HEK293 (cell line): ENCODE data around the gene TENT4B.

Experiments used
- CTCF ChIA-PET: fragments of 350-600 bp; formaldehyde crosslinking; extraction: SDS; loops from one replicate; lab custom pipeline; 2021; ENCODE audit warnings: antibody characterized with exemption; lab: Yijun Ruan, JAX
- POLR2A ChIA-PET: fragments of 300-600 bp; formaldehyde crosslinking; extraction: SDS; loops from one replicate; lab custom pipeline; 2020; ENCODE audit warnings: antibody characterized with exemption, inconsistent platforms; lab: Yijun Ruan, JAX
- H3K27ac ChIP-seq: fragments of 200-500 bp; sonication (Bioruptor generic); 2 replicates; pipeline ENCODE4 v1.5.1; 2014; ENCODE audit warnings: low read depth, low read length, control low read depth, inconsistent platforms; ENCODE audit errors: extremely low read depth
- H3K36me3 ChIP-seq, 2 experiments: fragments of 200-500 bp in 1 of 2; sonication (Bioruptor generic) in 1 of 2; 1 replicate in 1 of 2; 2 replicates in 1 of 2; pipeline ENCODE4 v1.5.1; 2014 to 2017; ENCODE audit warnings: inconsistent platforms in 2 of 2, low read length in 2 of 2; ENCODE audit not compliant: control insufficient read depth in 2 of 2, insufficient read depth in 1 of 2
- H3K4me1 ChIP-seq: fragments of 200-500 bp; sonication (Bioruptor generic); 2 replicates; pipeline ENCODE4 v1.5.1; 2014; ENCODE audit warnings: mild to moderate bottlenecking, low read length, inconsistent platforms; ENCODE audit not compliant: control insufficient read depth, insufficient read depth
- H3K4me3 ChIP-seq: 2 replicates; pipeline ENCODE4 v1.5.1; 2011; ENCODE audit warnings: low read depth, mild to moderate bottlenecking, control low read depth, low read length, moderate library complexity
- H3K9me3 ChIP-seq: fragments of 200-500 bp; sonication (Bioruptor generic); 2 replicates; pipeline ENCODE4 v1.5.1; 2014; ENCODE audit warnings: low read depth, low read length, inconsistent platforms; ENCODE audit not compliant: control insufficient read depth, insufficient read depth
- GLIS2 ChIP-seq: fragments of 450-650 bp; formaldehyde crosslinking; IDR thresholded peaks from 2 replicates; pipeline ENCODE4 v1.5.1; 2016; ENCODE audit warnings: missing biosample characterization, missing genetic modification characterization
- HOXC10 ChIP-seq: sonication (generic); formaldehyde crosslinking; IDR thresholded peaks from 2 replicates; pipeline ENCODE4 v1.8.1; 2023; ENCODE audit warnings: mild to moderate bottlenecking, missing genetic modification reagents
- IKZF3 ChIP-seq: fragments of 450-650 bp; IDR thresholded peaks from 2 replicates; pipeline ENCODE4 v1.5.0; 2018; ENCODE audit warnings: missing biosample characterization, mild to moderate bottlenecking, missing genetic modification characterization, moderate library complexity
- MYNN ChIP-seq: fragments of 450-650 bp; formaldehyde crosslinking; IDR thresholded peaks from 2 replicates; pipeline ENCODE4 v1.5.1; 2016; ENCODE audit warnings: missing biosample characterization, missing genetic modification characterization, borderline replicate concordance
- REST ChIP-seq: fragments of 450-650 bp; formaldehyde crosslinking; IDR thresholded peaks from 2 replicates; pipeline ENCODE4 v1.5.1; 2016; ENCODE audit warnings: missing biosample characterization, missing genetic modification characterization
- SP7 ChIP-seq: fragments of 450-650 bp; formaldehyde crosslinking; IDR thresholded peaks from 2 replicates; pipeline ENCODE4 v1.5.1; 2016; ENCODE audit warnings: missing biosample characterization, missing genetic modification characterization
- TCF7L2 ChIP-seq: IDR thresholded peaks from 2 replicates; pipeline ENCODE4 v1.6.1; 2011; ENCODE audit warnings: low read depth, mild to moderate bottlenecking, inconsistent platforms, low read length, moderate library complexity, borderline replicate concordance
- ZBTB8A ChIP-seq: fragments of 450-650 bp; formaldehyde crosslinking; IDR thresholded peaks from 2 replicates; pipeline ENCODE4 v1.5.1; 2016; ENCODE audit warnings: missing biosample characterization, missing genetic modification characterization
- ZNF132 ChIP-seq: fragments of 450-650 bp; formaldehyde crosslinking; IDR thresholded peaks from 2 replicates; pipeline ENCODE4 v1.5.1; 2017; ENCODE audit warnings: missing biosample characterization, missing genetic modification characterization, borderline replicate concordance
- ZNF138 ChIP-seq: fragments of 450-650 bp; formaldehyde crosslinking; IDR thresholded peaks from 2 replicates; pipeline ENCODE4 v1.5.1; 2016; ENCODE audit warnings: missing biosample characterization, missing genetic modification characterization, borderline replicate concordance
- ZNF148 ChIP-seq: fragments of 450-650 bp; formaldehyde crosslinking; IDR thresholded peaks from 2 replicates; pipeline ENCODE4 v1.5.0; 2017; ENCODE audit warnings: missing biosample characterization, missing genetic modification characterization, borderline replicate concordance
- ZNF174 ChIP-seq: fragments of 450-650 bp; formaldehyde crosslinking; IDR thresholded peaks from 2 replicates; pipeline ENCODE4 v1.5.0; 2017; ENCODE audit warnings: missing biosample characterization, mild to moderate bottlenecking, missing genetic modification characterization
- ZNF398 ChIP-seq: fragments of 450-650 bp; formaldehyde crosslinking; IDR thresholded peaks from 2 replicates; pipeline ENCODE4 v1.5.1; 2017; ENCODE audit warnings: missing biosample characterization, missing genetic modification characterization
- ZNF513 ChIP-seq: fragments of 450-650 bp; IDR thresholded peaks from 2 replicates; pipeline ENCODE4 v1.5.1; 2018; ENCODE audit warnings: missing biosample characterization, missing genetic modification characterization
- ZNF548 ChIP-seq: fragments of 450-650 bp; formaldehyde crosslinking; IDR thresholded peaks from 2 replicates; pipeline ENCODE4 v1.5.1; 2016; ENCODE audit warnings: missing biosample characterization, missing genetic modification characterization
- ZNF580 ChIP-seq: fragments of 450-650 bp; formaldehyde crosslinking; IDR thresholded peaks from 2 replicates; pipeline ENCODE4 v1.5.1; 2016; ENCODE audit warnings: missing biosample characterization, missing genetic modification characterization
- ZNF843 ChIP-seq: fragments of 450-650 bp; formaldehyde crosslinking; IDR thresholded peaks from 2 replicates; pipeline ENCODE4 v1.5.1; 2016; ENCODE audit warnings: missing biosample characterization, missing genetic modification characterization

TENT4B gene

GRCh38 chr16:50197582-50197981 lies 44.5 kb downstream of the TENT4B start (continued):
- no peak for TF ChIP-seq ZNF148 (tag by site-specific recombination)
- no peak for TF ChIP-seq IKZF3 (tag by site-specific recombination)
- TF ChIP-seq ZNF398 (tag by site-specific recombination): no peak

- ChIA-PET CTCF (interaction anchor here (1.0 to 1.1 kb wide), 2 partner anchors 11 to 12 kb away, joined by 5 to 6 read pairs; no protein-coding TSS in a partner anchor), POLR2A (interaction anchor here (1.3 kb wide), 1 partner anchor 133 kb away, joined by 4 read pairs; the partner anchor contains the start of gene HEATR3)
- Histone ChIP-seq H3K4me1 (peaks cover 20% of the 10 kb centered on the region), H3K36me3 (no peaks in the 10 kb centered on the region), H3K27ac (no peak overlapping the region), H3K9me3 (no peaks in the 10 kb centered on the region), H3K4me3 (no peak overlapping the region)
- TF ChIP-seq REST: no peak
- TF ChIP-seq TCF7L2: no peak
- no peak for TF ChIP-seq ZNF132 (tag by site-specific recombination)
- TF ChIP-seq GLIS2: no peak
- TF ChIP-seq MYNN (tag by site-specific recombination): no peak
- TF ChIP-seq ZBTB8A (tag by site-specific recombination): no peak
- no peak for TF ChIP-seq ZNF548 (tag by site-specific recombination)
- TF ChIP-seq ZNF174 (tag by site-specific recombination): no peak
- TF ChIP-seq ZNF843 (tag by site-specific recombination): no peak
- TF ChIP-seq ZNF513 (tag by site-specific recombination): no peak
- no peak for TF ChIP-seq HOXC10
- TF ChIP-seq SP7 (tag by site-specific recombination): no peak
- TF ChIP-seq ZNF580: no peak
- no peak for TF ChIP-seq ZNF138 (tag by site-specific recombination)
These were observed 45.8 kb downstream of the TENT4B start for GRCh38 chr16:50198802-50199403.
